NCI-H128 (cell line): Measurements from ENCODE around the gene PRKAA1.
A peak's percentile ranks its signal among the peaks of the same experiment; 100 is the strongest.

Experiments
- DNase-seq: peaks from one replicate; lab custom pipeline; 2025; ENCODE audit not compliant: unreplicated experiment; lab: John Stamatoyannopoulos, UW

The PRKAA1 gene

DNA sequence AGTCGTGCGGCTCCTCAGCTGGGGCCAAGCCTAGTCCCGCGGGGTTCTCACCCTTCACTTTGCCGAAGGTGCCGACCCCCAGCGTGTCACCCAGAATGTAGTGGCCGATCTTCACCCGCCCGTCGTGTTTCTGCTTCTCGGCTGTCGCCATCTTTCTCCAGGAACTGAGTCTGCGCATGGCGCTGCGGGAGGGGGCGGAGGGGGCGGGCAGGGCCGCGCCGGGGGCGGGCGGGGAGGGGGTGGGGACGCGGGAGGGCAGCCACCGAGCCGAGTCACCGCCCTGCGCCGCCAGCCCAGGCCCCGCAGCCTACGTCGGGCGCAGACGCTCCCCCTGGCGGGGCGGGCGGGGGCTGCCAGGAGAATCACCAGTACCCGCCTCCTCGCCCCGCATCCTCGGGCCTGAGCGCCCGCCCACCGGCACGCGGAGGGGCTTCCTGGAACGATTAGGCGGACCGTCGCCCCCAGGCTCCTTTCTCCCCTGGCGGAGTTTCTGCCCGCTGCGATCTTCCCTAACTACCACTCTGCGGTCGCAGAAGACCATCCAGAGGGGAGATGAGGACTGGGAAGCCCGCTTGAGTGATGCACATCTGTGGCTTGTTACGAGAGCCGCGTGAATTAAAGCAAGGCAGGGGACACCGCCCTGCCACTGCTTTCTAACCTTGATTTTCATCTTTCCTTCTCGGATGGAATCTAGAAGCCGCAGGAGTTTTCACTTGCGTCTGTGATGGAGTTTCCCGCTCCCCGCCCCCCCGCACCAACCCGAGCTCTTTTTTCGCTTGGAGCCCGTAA is at the start of gene PRKAA1:
PRKAA1 (minus strand) TSS at position 363 of the 789 bp plus-strand sequence; CDS start at position 178, 185 bp downstream.
- peak; percentile 64 for DNase-seq

DNA sequence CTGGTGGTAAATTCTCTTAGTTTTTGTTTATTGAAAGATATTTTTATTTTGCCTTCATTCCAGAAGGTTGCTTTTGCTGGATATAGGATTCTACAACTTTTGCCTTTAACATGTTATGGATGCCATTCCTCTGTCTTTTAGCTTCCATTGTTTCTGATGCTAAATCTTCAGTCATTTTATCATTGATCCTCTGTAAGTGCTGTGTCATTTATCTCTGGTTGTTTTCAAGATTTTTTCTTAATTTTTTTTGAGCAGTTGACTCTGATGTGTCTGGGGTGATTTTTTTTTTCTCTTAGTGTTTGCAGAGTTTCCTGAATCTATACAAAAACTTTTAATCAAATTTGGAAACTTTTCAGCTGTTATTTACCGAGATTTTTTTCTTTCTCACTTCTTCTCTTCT is 49.4 kb upstream of the PRKAA1 start:
- no peak for DNase-seq

DNA sequence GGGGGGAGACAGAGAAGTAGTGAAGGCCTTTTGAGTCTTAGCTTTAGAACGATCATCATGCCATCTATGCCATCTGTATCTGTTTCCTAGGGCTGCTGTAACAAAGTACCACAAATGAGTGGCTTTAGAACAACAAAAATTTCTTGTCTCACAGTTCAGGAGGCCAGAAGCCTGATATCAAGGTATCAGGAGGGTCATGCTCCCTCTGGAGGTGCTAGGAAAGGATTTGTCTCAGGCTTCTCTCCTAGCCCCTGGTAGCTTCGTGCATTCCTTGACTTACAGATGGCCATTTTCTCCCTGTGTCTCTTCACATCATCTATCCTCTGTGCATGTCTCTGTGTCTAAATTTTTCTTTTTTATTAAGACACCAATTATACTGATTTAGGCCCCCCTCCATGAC is 48.2 kb upstream of the PRKAA1 start:
- no peak for DNase-seq

DNA sequence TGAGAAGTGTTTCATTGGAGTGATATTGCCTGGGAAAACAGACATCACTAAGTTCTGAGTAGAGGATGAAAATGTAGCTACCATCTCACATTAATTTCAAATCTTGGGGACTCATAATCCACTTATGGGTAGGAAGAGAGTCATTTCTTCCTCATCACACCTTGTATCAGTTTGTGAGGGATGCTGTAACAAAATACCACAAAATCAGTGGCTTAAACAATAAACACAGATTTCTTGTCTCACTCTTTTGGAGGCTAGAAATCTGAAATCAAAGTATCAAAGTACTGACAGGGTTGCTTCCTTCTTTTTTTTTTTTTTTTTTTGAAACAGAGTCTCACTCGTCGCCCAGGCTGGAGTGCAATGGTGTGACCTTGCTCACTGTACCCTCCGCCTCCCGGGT is 46.4 kb upstream of the PRKAA1 start:
- DNase-seq, result no peak

DNA sequence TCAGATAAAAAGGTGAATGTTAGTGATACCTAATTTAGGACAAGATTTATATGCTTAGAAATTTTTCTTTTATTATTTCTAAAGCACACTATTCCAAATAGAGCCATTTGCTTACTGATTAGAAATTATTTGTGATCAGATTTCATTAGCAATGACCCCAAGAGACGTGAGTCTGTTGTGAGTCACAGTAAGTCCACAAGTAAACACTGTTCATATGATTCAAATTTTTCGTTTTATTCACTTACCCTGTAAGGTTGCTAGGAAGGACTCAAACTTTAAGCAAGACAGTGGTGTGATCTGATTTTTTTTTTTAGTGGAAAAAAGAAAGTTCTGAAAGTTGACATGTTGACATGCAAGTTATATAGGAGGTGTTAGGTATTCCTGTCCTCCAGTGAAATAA is 44.2 kb upstream of the PRKAA1 start:
- no peak for DNase-seq

DNA sequence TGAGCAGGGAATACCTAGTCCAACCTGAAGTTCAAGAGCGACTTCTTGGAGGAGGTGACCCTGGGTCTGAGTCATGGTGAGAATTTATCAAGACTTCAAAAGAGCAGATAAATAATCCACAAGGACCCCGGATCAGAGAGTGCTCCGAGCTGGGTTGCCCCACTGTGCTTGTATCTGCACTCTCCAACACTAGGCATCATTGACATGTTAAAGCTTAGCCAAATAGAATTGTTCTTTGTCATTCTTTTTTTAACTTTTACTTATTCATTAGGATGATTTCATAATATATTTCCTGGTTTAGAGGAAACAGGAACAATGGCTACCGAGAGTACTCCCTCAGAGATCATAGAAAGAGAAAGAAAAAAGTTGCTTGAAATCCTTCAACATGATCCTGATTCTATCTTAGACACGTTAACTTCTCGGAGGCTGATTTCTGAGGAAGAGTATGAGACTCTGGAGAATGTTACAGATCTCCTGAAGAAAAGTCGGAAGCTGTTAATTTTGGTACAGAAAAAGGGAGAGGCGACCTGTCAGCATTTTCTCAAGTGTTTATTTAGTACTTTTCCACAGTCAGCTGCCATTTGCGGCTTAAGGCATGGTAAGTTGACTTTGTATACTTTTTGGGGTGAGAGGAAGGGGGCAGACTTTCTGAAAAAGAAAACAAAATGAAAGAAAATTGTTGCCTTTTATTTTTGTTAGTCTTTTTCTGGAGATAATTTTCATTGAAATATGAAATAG is 43.1 kb upstream of the PRKAA1 start, which contains the start of gene CARD6:
CARD6 (plus strand) TSS at position 300 of the 738 bp plus-strand sequence; CDS start at position 316, 16 bp downstream.
- DNase-seq, result no peak

DNA sequence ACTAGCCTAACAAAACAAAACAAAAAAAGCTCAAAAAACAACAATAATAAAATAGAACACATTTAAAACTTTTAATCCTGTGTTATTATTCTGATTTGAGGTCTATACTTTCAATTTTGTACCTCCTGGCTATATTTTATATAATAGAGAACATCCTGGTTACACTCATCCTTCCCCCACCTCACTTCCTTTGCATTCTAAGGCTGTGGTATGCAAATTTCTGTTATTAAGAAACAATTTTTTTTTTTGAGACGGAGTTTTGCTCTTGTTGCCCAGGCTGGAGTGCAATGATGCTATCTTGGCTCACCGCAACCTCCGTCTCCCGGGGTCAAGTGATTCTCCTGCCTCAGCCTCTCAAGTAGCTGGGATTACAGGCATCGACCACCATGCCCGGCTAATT is 39.9 kb upstream of the PRKAA1 start:
- no peak for DNase-seq

DNA sequence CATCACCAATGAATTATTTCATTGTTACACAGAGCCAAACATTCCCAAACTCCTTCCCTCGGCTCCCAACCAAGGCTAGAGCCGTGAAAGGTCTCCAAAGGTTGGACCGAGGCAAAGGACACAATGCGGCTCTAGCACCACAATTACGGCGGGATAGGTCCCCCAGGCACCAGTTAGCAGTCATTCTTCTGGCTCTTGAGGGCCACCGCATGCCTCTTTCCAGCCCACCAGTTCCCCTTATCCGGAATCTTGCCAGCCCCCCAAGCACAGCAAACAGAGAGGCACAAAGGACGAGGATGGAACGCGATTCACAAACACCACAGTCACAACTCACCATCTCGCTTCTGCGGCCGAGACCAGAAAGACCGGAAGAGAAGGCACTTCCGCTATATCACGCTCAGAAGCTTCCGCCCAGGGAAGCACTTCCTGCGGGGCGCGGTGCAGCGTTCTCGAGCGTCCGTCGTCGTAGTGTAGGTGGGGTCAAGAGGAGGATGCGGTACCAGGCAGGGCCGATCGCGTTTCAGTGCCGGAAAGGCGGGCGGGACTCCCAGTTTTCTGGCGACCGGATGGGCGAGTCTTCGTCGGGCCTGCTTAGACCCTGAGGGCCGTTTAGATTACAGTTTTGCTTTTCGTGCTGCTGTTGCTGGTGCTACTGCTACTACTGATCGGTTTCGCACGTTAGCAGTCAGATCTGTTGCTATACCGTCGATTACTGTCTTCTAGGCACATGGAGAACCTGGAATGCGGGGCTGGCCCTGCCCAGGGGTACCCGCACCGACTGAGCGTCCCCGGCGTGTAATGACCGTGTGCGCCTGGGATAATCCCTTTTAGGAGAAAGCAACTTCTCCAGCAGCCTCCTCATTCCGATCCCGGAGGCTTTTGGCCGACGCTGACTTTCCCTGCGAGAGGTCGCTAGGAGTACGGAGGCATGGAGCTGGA is 36.9 kb upstream of the PRKAA1 start, which contains the start of gene RPL37:
RPL37 (minus strand) TSS at position 374 of the 939 bp plus-strand sequence; CDS start at position 337, 37 bp downstream.
- peak; percentile 91 for DNase-seq

DNA sequence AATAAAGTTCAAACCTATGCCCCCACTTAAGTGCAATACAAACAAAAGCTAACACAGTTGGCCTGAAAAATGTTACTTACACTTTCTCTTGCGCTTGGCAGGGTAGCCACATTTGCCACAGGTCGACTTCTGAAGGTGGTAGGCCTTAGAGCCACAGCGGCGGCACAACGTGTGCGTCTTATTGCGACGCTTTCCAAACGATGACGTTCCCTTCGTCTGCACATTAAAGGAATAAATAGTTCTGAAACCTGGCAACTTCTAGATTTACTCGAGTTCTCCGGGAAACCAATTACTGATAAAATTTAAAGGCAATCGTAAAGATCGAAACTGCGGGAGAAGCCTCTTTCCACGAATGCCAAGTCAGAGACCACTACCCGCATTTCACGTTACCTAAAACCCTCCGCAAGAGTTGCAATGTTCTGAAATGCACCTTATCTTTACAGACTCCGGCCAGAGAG is 36.2 kb upstream of the PRKAA1 start:
- DNase-seq, result no peak

DNA sequence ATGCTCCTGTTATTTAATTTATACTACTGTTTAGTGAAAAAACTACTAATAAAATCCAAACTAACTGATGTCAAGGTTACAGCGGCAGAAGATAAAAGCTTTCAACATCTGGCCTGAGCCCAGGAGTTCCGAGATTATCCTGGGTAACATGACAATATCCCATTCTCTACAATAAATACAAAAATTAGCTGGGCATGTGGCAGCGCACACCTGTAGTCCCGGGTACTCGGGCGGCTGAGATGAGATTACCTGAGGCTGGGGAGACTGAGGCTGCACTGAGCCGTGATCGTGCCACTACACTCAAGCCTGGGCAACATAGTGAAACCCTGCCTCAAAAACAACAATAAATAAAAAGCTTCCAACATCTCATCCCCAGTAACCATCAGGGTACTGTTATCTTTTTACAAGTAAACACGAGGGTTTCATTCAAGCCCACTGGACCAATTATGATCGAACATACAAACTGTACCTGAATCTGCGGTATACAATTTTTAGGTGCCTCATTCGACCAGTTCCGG is 35.6 kb upstream of the PRKAA1 start:
- DNase-seq, result no peak

DNA sequence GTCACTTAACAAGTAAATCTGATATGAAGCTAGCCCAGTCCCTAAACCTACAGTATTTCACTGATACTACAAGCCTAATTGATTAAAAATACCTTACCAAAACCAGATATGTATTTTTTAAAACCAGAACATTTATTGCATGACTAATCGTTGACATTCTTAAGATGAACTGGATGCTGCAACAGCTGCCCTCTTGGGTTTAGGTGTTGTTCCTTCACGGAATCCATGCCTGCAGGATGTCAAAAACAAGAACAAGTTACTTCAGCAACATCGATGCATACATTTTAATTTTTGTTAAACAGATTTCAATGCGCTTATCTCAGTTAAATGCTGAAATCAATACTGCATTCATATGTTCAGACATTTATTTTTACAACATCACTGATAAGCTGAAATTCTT is 34.2 kb upstream of the PRKAA1 start:
- DNase-seq, result no peak

DNA sequence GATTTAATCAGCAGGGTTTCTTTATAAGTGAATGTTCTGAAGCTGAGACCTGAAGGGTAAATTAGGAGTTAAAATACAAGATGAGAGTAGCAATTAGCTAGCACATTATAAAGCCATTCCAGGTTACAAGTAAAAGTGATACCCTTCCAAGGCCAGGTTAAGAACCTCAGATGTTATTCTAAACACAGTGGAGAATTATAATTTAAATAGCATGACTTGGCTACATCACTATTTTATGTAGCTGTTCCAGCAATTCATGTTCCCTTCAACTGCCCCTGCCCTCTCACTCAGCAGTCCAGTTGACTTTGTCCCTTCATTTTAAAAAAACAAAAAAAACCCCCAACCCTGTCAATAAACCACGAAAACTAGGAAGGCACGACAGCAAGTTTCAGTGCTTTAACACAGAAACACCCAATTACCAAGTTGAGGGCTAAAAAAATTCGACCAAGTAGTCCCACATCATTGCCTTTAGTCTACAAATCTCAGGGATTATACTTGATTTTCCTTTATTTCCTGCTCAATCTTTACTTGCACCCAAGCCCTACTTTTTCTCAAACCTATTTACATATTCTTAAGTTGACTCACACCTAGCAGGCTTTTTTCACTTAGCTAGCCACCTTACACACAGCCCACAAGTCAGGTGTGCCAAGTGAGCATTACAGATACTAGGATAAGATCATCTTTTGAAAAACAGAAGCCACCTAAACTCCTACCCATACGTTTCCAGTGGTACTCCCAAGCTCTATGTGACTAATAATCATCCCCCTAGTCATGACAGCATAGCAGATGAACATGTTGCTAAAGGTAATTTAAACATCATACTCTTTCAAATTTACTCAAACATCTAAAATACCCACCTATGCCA is 33.4 kb upstream of the PRKAA1 start:
- no peak for DNase-seq

DNA sequence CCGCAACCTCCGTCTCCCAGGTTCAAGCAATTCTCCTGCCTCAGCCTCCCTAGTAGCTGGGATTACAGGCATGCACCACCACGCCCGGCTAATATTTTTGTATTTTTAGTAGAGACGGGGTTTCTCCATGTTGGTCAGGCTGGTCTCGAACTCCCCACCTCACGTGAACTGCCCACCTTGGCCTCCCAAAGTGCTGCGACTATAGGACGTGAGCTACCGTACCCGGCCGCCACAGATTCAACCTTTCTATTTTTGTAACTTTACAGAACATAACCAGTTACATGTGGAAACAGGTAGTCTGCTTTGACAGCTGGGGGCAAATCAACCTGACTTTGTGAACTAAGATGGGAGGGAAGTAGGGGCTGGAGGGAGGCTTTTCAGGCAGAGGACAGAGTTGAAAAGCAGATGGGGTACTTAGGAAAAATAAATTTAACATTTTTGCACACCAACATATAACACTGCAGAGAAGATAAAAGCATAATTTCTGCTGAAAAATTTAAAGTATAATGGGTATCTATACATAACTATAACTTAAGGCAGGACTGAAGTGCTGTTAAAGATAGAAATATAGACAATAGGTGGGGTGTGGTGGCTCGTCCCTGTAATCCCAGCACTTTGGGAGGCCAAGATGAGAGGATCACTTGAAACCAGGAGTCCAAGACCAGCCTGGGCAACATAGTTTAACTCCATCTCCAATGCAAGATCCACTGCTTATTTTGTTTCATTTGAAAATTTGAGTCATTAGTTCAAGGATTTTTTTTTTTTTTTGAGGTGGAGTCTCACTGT is 31.8 kb upstream of the PRKAA1 start:
- no peak for DNase-seq

DNA sequence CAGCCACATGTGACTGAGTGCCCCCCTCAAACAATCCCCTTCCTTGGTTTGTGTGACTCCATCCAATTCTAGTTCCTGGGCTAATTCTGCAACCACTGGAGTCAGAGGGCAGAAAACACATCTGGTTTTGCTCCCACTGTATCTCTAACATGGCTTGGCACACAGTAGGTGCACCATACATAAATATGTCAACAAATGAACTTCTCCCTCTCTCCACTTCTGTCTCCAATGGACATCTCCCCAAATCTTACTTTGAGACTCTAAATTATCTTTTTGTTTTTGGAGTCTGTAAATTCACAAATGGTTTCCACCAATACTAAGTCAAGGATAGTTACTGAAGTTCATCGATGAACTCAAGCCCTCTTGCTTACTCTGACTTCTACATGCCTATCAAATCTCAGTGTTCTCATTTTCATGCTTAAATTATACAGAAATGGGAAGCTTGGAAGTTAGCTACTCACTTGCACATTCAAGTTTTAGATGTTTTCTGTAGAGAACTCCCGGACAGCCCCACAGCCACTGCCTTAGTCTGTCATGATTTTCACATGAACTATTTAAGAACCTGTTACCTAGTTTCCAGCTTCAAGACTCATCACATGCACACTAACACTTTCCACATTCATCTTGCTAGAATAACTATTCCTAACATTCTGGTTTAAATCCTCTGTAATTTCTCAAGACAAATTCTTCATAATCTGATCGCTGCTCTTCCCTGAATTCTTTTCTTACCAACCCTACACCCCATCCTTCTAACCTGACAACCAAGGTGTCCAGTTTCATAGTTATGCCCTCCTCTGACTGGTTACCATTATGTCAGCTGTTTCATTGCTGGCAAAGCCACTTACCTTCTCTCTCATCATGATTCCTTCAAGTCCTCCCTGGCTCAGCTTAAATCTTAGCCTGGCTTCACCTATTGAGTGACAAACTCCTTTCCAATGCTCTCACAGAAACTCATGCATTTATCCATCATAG is 30.8 kb upstream of the PRKAA1 start:
- DNase-seq, result no peak

DNA sequence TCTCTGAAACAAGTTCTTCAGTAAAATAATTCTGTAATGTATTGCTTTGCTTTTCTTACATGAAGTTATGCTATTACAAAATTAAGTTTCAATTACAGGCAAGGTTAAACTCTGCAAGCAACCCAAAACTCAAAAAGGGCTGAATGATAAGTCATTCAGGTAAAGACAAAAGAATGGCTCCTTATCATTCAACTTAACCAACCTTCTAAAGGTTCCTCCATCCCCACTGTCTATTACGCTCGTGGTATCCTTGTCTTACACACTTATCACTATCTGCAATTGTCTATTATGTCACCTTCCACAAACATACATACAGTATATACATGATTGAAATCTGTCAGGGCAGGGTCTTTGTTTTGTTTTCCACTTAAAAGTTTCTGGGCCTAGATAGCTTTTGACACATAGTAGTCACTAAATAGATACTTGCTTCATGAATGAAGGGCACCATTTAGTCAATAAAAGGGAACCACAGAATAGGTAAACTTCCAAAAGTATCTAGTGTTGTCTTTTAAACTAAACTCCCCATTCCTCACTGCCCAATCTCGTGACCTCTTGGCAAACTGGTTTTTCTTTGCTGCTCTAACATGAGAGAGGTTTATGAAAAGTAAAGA is 30.0 kb upstream of the PRKAA1 start:
- DNase-seq, result no peak

DNA sequence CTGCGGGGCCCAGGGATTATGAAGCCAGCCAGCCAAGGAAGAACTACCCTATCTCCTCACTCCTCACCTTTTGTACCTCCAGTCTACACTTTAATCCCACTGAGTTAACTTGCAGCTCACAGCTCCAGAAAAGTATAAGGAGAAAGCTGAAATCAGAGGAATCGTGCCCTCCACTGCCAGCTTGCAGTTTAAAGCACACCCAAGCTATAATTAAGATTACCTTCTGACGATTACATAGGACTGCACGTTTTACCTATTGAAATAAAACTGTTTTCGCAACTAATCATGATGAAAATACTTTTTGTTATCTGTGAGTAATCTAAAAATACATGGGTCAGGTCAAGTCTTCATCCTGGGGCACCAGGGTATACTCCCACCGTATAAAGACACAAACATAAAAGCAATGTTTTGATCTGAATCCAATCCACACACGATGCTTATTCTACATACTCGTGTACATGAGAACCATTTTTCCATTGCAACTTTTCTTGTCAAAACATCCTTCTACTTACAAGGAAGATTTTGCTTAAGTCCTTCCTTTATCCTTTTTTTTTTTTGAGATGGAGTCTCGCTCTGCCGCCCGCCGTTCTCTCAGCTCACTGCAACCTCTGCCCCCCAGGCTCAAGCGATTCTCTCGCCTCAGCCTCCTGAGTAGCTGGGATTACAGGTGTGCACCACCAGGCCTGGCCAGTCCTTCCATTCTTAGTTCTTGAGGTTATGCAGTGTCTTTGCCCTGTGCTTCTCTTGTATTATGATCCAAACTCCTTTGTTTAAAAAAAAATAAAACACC is 29.2 kb upstream of the PRKAA1 start:
- no peak for DNase-seq
